Measurements from ENCODE around the gene SH3PXD2A.

SH3PXD2A gene

GRCh38 chr10:103725242-103725641 is 130.1 kb downstream of the SH3PXD2A start:
- H3K36me3 ChIP-seq (ENCODE audit: control insufficient read depth in 2 of 2, insufficient read depth in 2 of 2, low read length in 2 of 2): peaks cover 31 to 52% of the 10 kb centered on the region in 2 donors

GRCh38 chr10:103724771-103725170 is 130.6 kb downstream of the SH3PXD2A start:
- Histone ChIP-seq H3K4me1 (ENCODE audit: control insufficient read depth in 2 of 2, insufficient read depth in 2 of 2, low read length in 2 of 2) (peaks cover 0 to 5% of the 10 kb centered on the region in 2 donors), H3K27me3 (ENCODE audit: control insufficient read depth in 2 of 2, insufficient read depth in 2 of 2, low read length in 2 of 2) (no peaks in the 10 kb centered on the region), H3K27ac (ENCODE audit: low read depth in 2 of 2, low read length in 2 of 2) (no peak overlapping the region), H3K4me3 (ENCODE audit: low read length in 2 of 2) (no peak overlapping the region), H3K9ac (ENCODE audit: low read depth in 1 of 2, low read length in 2 of 2) (no peak overlapping the region), H3K9me3 (ENCODE audit: control insufficient read depth in 2 of 2, low read length in 2 of 2) (no peaks in the 10 kb centered on the region), H3K36me3 (ENCODE audit: control insufficient read depth in 2 of 2, insufficient read depth in 2 of 2, low read length in 2 of 2) (peaks cover 31 to 53% of the 10 kb centered on the region in 2 donors)

More at GRCh38 chr10:103725242-103725641, 130.1 kb downstream of the SH3PXD2A start:
- Histone ChIP-seq H3K9me3 (ENCODE audit: control insufficient read depth in 2 of 2, low read length in 2 of 2) (no peaks in the 10 kb centered on the region), H3K27me3 (ENCODE audit: control insufficient read depth in 2 of 2, insufficient read depth in 2 of 2, low read length in 2 of 2) (no peaks in the 10 kb centered on the region), H3K4me1 (ENCODE audit: control insufficient read depth in 2 of 2, insufficient read depth in 2 of 2, low read length in 2 of 2) (peaks cover 0 to 5% of the 10 kb centered on the region in 2 donors), H3K4me3 (ENCODE audit: low read length in 2 of 2) (no peak overlapping the region), H3K9ac (ENCODE audit: low read depth in 1 of 2, low read length in 2 of 2) (no peak overlapping the region), H3K27ac (ENCODE audit: low read depth in 2 of 2, low read length in 2 of 2) (no peak overlapping the region)

DNA sequence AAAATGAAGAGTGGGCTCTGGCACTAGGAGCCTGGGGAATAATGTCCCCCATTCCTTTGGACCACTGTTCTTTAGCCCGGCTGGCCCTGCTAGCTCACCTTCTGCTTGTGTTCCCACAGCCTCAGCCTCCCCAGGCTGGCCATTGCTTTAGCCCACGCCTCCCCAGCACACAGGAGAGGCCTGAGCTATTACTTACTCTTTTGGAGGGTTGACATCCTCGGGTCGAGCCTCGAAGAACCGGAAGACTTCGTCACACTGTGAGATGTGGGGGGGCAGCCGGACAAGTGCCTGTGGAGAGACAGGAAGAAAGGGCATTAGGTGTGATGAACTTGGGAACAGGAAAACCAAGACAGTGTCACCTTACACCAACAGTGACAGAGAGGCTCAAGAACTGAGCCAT is 131.3 kb downstream of the SH3PXD2A start:
- H3K36me3 ChIP-seq (ENCODE audit: control insufficient read depth in 2 of 2, insufficient read depth in 2 of 2, low read length in 2 of 2): peaks cover 31 to 51% of the 10 kb centered on the region in 2 donors
- no peak overlapping the region for H3K4me3 ChIP-seq (ENCODE audit: low read length in 2 of 2)
- H3K9ac ChIP-seq (ENCODE audit: low read depth in 1 of 2, low read length in 2 of 2): no peak overlapping the region
- H3K27ac ChIP-seq (ENCODE audit: low read depth in 2 of 2, low read length in 2 of 2): no peak overlapping the region
- no peaks in the 10 kb centered on the region for H3K27me3 ChIP-seq (ENCODE audit: control insufficient read depth in 2 of 2, insufficient read depth in 2 of 2, low read length in 2 of 2)
- H3K4me1 ChIP-seq (ENCODE audit: control insufficient read depth in 2 of 2, insufficient read depth in 2 of 2, low read length in 2 of 2): peaks cover 0 to 5% of the 10 kb centered on the region in 2 donors
- no peaks in the 10 kb centered on the region for H3K9me3 ChIP-seq (ENCODE audit: control insufficient read depth in 2 of 2, low read length in 2 of 2)

- H3K9me3 ChIP-seq (ENCODE audit: control insufficient read depth in 2 of 2, low read length in 2 of 2): no peaks in the 10 kb centered on the region
Observed at GRCh38 chr10:103723557-103723956, 131.8 kb downstream of the SH3PXD2A start.

DNA sequence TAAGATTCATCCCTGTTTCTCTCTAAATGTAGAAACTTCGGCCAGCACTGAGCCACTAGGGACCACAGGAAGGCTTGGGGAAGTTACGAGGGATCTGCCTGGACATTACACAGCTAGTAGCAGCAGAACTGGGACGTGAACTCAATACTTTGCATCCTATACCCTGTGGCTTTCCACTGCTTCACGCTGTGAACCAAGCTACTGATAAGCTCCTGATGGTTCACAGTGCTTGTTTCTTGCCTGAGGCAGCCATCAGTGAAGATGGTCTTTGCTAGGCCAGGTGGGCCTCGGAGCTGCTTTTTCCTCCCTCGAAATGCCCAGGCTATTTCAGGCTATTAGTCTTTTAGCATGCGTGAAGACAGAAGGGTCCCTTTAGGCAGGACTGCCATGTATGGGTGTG is 132.7 kb downstream of the SH3PXD2A start:
- no peak overlapping the region for H3K27ac ChIP-seq (ENCODE audit: low read depth in 2 of 2, low read length in 2 of 2)
- peaks cover 0 to 5% of the 10 kb centered on the region in 2 donors for H3K4me1 ChIP-seq (ENCODE audit: control insufficient read depth in 2 of 2, insufficient read depth in 2 of 2, low read length in 2 of 2)
- H3K27me3 ChIP-seq (ENCODE audit: control insufficient read depth in 2 of 2, insufficient read depth in 2 of 2, low read length in 2 of 2): no peaks in the 10 kb centered on the region
- peaks cover 31 to 49% of the 10 kb centered on the region in 2 donors for H3K36me3 ChIP-seq (ENCODE audit: control insufficient read depth in 2 of 2, insufficient read depth in 2 of 2, low read length in 2 of 2)
- H3K9ac ChIP-seq (ENCODE audit: low read depth in 1 of 2, low read length in 2 of 2): no peak overlapping the region
- no peaks in the 10 kb centered on the region for H3K9me3 ChIP-seq (ENCODE audit: control insufficient read depth in 2 of 2, low read length in 2 of 2)
- H3K4me3 ChIP-seq (ENCODE audit: low read length in 2 of 2): no peak overlapping the region

More at GRCh38 chr10:103723557-103723956, 131.8 kb downstream of the SH3PXD2A start:
- no peak overlapping the region for H3K9ac ChIP-seq (ENCODE audit: low read depth in 1 of 2, low read length in 2 of 2)
- H3K4me3 ChIP-seq (ENCODE audit: low read length in 2 of 2): no peak overlapping the region
- H3K36me3 ChIP-seq (ENCODE audit: control insufficient read depth in 2 of 2, insufficient read depth in 2 of 2, low read length in 2 of 2): peaks cover 31 to 51% of the 10 kb centered on the region in 2 donors
- peaks cover 0 to 5% of the 10 kb centered on the region in 2 donors for H3K4me1 ChIP-seq (ENCODE audit: control insufficient read depth in 2 of 2, insufficient read depth in 2 of 2, low read length in 2 of 2)
- no peaks in the 10 kb centered on the region for H3K27me3 ChIP-seq (ENCODE audit: control insufficient read depth in 2 of 2, insufficient read depth in 2 of 2, low read length in 2 of 2)
- no peak overlapping the region for H3K27ac ChIP-seq (ENCODE audit: low read depth in 2 of 2, low read length in 2 of 2)

GRCh38 chr10:103720964-103721335 is 134.4 kb downstream of the SH3PXD2A start:
- H3K27ac ChIP-seq (ENCODE audit: low read depth in 2 of 2, low read length in 2 of 2): no peak overlapping the region
- H3K36me3 ChIP-seq (ENCODE audit: control insufficient read depth in 2 of 2, insufficient read depth in 2 of 2, low read length in 2 of 2): peaks cover 27 to 46% of the 10 kb centered on the region in 2 donors
- peaks cover 0 to 13% of the 10 kb centered on the region in 2 donors for H3K4me1 ChIP-seq (ENCODE audit: control insufficient read depth in 2 of 2, insufficient read depth in 2 of 2, low read length in 2 of 2)
- no peaks in the 10 kb centered on the region for H3K27me3 ChIP-seq (ENCODE audit: control insufficient read depth in 2 of 2, insufficient read depth in 2 of 2, low read length in 2 of 2)
- H3K9ac ChIP-seq (ENCODE audit: low read depth in 1 of 2, low read length in 2 of 2): no peak overlapping the region
- H3K4me3 ChIP-seq (ENCODE audit: low read length in 2 of 2): no peak overlapping the region
- H3K9me3 ChIP-seq (ENCODE audit: control insufficient read depth in 2 of 2, low read length in 2 of 2): no peaks in the 10 kb centered on the region

DNA sequence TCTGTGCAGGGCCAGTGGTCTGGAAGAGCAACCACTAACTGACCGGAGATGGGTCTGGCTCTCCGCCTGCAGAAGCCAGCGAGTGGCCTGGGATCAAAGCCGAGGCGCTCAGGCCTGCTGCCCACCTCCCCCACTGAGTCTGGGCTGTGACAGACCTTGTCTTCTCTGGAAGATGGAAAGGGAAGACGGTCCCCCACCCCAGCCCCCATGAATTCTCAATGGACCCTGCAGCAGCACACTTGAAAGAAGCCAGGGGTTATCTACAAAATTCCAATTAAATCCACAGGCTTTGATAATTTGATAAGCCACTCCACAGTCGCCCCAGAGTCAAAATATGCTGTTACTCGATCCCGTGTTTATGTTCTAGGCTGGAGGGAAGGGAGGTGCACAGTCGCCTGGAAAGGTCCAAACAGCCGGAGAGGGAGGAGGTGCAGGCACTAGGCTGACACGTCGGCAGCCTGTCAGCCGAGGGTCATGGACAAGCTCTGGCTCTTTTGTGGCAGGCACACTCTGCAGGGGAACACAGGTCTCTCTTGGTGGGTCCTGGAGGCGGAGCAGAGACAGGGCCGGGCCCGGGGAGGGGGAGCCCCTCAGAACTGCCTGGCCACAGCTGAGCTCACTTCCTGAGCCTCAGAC is 134.9 kb downstream of the SH3PXD2A start:
- Histone ChIP-seq H3K27me3 (ENCODE audit: control insufficient read depth in 2 of 2, insufficient read depth in 2 of 2, low read length in 2 of 2) (no peaks in the 10 kb centered on the region), H3K4me1 (ENCODE audit: control insufficient read depth in 2 of 2, insufficient read depth in 2 of 2, low read length in 2 of 2) (peaks cover 0 to 13% of the 10 kb centered on the region in 2 donors), H3K27ac (ENCODE audit: low read depth in 2 of 2, low read length in 2 of 2) (no peak overlapping the region), H3K9me3 (ENCODE audit: control insufficient read depth in 2 of 2, low read length in 2 of 2) (no peaks in the 10 kb centered on the region), H3K9ac (ENCODE audit: low read depth in 1 of 2, low read length in 2 of 2) (no peak overlapping the region), H3K4me3 (ENCODE audit: low read length in 2 of 2) (no peak overlapping the region), H3K36me3 (ENCODE audit: control insufficient read depth in 2 of 2, insufficient read depth in 2 of 2, low read length in 2 of 2) (peaks cover 27 to 46% of the 10 kb centered on the region in 2 donors)

GRCh38 chr10:103719036-103719435 is 136.3 kb downstream of the SH3PXD2A start:
- H3K27me3 ChIP-seq (ENCODE audit: control insufficient read depth in 2 of 2, insufficient read depth in 2 of 2, low read length in 2 of 2): no peaks in the 10 kb centered on the region
- no peak overlapping the region for H3K9ac ChIP-seq (ENCODE audit: low read depth in 1 of 2, low read length in 2 of 2)
- peaks cover 0 to 12% of the 10 kb centered on the region in 2 donors for H3K4me1 ChIP-seq (ENCODE audit: control insufficient read depth in 2 of 2, insufficient read depth in 2 of 2, low read length in 2 of 2)
- H3K27ac ChIP-seq (ENCODE audit: low read depth in 2 of 2, low read length in 2 of 2): no peak overlapping the region
- H3K36me3 ChIP-seq (ENCODE audit: control insufficient read depth in 2 of 2, insufficient read depth in 2 of 2, low read length in 2 of 2): peaks cover 21 to 37% of the 10 kb centered on the region in 2 donors
- H3K9me3 ChIP-seq (ENCODE audit: control insufficient read depth in 2 of 2, low read length in 2 of 2): no peaks in the 10 kb centered on the region
- H3K4me3 ChIP-seq (ENCODE audit: low read length in 2 of 2): no peak overlapping the region

- no peaks in the 10 kb centered on the region for H3K9me3 ChIP-seq (ENCODE audit: control insufficient read depth in 2 of 2, low read length in 2 of 2)
- no peak overlapping the region for H3K4me3 ChIP-seq (ENCODE audit: low read length in 2 of 2)
- H3K27me3 ChIP-seq (ENCODE audit: control insufficient read depth in 2 of 2, insufficient read depth in 2 of 2, low read length in 2 of 2): no peaks in the 10 kb centered on the region
- H3K4me1 ChIP-seq (ENCODE audit: control insufficient read depth in 2 of 2, insufficient read depth in 2 of 2, low read length in 2 of 2): peaks cover 0 to 8% of the 10 kb centered on the region in 2 donors
- H3K36me3 ChIP-seq (ENCODE audit: control insufficient read depth in 2 of 2, insufficient read depth in 2 of 2, low read length in 2 of 2): peaks cover 17 to 30% of the 10 kb centered on the region in 2 donors
- no peak overlapping the region for H3K9ac ChIP-seq (ENCODE audit: low read depth in 1 of 2, low read length in 2 of 2)
- no peak overlapping the region for H3K27ac ChIP-seq (ENCODE audit: low read depth in 2 of 2, low read length in 2 of 2)
Observed at GRCh38 chr10:103718247-103718620, 137.1 kb downstream of the SH3PXD2A start.

DNA sequence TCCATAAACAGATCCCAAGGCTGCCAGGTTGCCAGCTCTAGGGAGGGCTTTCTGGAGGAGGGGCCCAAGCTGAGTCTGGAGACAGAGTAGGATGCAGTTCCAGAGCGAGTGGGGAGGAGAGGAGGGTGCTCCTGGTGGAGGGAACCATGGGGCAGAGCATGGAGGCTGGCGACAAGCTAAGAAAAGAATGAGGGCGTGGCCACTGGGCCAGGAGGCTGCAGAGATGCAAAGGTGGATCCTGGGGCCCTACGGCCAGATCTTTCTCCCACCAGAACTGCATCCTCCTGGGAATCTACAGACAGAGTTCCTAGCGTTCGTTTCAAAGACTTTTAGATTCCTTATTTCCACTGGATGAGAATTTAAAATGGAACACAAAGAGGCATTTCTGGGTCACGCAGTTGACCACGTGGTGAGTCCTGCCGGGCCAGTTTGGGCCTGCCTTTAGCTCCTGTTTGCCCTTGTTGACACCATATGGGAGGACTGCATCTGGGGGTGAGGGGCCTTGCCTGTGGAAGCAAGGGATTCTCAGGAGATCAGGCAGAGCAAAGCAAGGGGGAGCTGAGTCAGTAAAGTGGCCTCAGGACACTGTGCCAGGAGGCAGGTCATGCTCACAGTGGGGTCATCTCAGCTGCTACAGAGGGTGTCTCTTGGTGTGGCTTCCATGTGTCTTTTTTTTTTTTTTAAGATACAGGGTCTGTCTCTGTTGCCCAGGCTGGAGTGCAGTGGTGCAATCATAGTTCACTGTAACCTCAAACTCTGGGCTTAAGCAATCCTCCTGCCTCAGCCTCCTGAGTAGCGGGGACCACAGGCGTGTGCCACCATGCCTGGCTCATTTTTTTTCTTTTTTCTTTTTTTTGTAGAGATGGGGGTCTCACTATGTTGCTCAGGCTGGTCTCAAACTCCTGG is 137.8 kb downstream of the SH3PXD2A start:
- no peaks in the 10 kb centered on the region for H3K9me3 ChIP-seq (ENCODE audit: control insufficient read depth in 2 of 2, low read length in 2 of 2)
- H3K27me3 ChIP-seq (ENCODE audit: control insufficient read depth in 2 of 2, insufficient read depth in 2 of 2, low read length in 2 of 2): no peaks in the 10 kb centered on the region
- no peak overlapping the region for H3K9ac ChIP-seq (ENCODE audit: low read depth in 1 of 2, low read length in 2 of 2)
- no peak overlapping the region for H3K27ac ChIP-seq (ENCODE audit: low read depth in 2 of 2, low read length in 2 of 2)
- H3K4me3 ChIP-seq (ENCODE audit: low read length in 2 of 2): no peak overlapping the region
- peaks cover 0 to 11% of the 10 kb centered on the region in 2 donors for H3K4me1 ChIP-seq (ENCODE audit: control insufficient read depth in 2 of 2, insufficient read depth in 2 of 2, low read length in 2 of 2)
- peaks cover 10 to 23% of the 10 kb centered on the region in 2 donors for H3K36me3 ChIP-seq (ENCODE audit: control insufficient read depth in 2 of 2, insufficient read depth in 2 of 2, low read length in 2 of 2)

Measured in mucosa of rectum (tissue), 2 donors.